CD14-positive monocyte (primary cell): ENCODE data around the gene FKBP2. TPM values are rescaled to one million over a fixed set of nuclear protein-coding genes. Genes with fewer than 3 reads are reported as not detected.

Experiments
- DNase-seq, 3 donors: peaks; one replicate each; pipeline ENCODE4 v3.0.0-alpha.2; 2011 to 2022
- H2AFZ ChIP-seq: 2 replicates; pipeline ENCODE4 v1.6.0; 2012; ENCODE audit warnings: mild to moderate bottlenecking, low read depth, low read length, inconsistent platforms; ENCODE audit not compliant: insufficient read depth, poor library complexity, severe bottlenecking
- H3K27ac ChIP-seq, 2 donors: 1 replicate in 1 of 2; 2 replicates in 1 of 2; pipeline ENCODE4 v1.5.1; 2012 to 2013; ENCODE audit warnings: low read length in 2 of 2, control low read depth in 1 of 2, inconsistent platforms in 1 of 2, low read depth in 1 of 2, mild to moderate bottlenecking in 1 of 2
- H3K27me3 ChIP-seq, 2 donors: one replicate each; pipeline versions ENCODE4 v1.6.0 to v1.6.1; 2011 to 2013; ENCODE audit warnings: low read length in 2 of 2; ENCODE audit not compliant: control insufficient read depth in 2 of 2, insufficient read depth in 2 of 2
- H3K36me3 ChIP-seq, 2 donors: replicated peaks in 1 of 2; 1 replicate in 1 of 2; 2 replicates in 1 of 2; pipeline versions ENCODE4 v1.5.1 to v1.6.1; 2012 to 2013; ENCODE audit warnings: low read length in 2 of 2, control low read depth in 1 of 2, inconsistent platforms in 1 of 2, mild to moderate bottlenecking in 1 of 2; ENCODE audit not compliant: insufficient read depth in 2 of 2, control insufficient read depth in 1 of 2
- H3K4me1 ChIP-seq, 2 donors: 1 replicate in 1 of 2; 2 replicates in 1 of 2; pipeline versions ENCODE4 v1.5.1 to v1.6.1; 2012 to 2013; ENCODE audit warnings: low read length in 2 of 2, control low read depth in 1 of 2, inconsistent platforms in 1 of 2, mild to moderate bottlenecking in 1 of 2, moderate library complexity in 1 of 2; ENCODE audit not compliant: insufficient read depth in 2 of 2, control insufficient read depth in 1 of 2
- H3K4me2 ChIP-seq: replicated peaks from 2 replicates; pipeline ENCODE3; 2012; ENCODE audit warnings: low read length, moderate library complexity, mild to moderate bottlenecking; ENCODE audit not compliant: poor library complexity, severe bottlenecking; ENCODE audit errors: extremely low read depth
- H3K4me3 ChIP-seq, 3 experiments: fragments of 200-600 bp in 1 of 3; sonication (generic) in 1 of 3; replicated peaks in 1 of 3; 1 replicate in 2 of 3; 2 replicates in 1 of 3; pipeline ENCODE4 v1.5.1; 2011 to 2013; ENCODE audit warnings: low read length in 3 of 3, mild to moderate bottlenecking in 3 of 3, control low read depth in 2 of 3, low read depth in 2 of 3, inconsistent platforms in 1 of 3, moderate library complexity in 1 of 3
- H3K79me2 ChIP-seq: 2 replicates; pipeline ENCODE4 v1.6.0; 2012; ENCODE audit warnings: mild to moderate bottlenecking, control low read depth, inconsistent platforms, low read length, moderate library complexity; ENCODE audit not compliant: insufficient read depth
- H3K9ac ChIP-seq: 2 replicates; pipeline ENCODE4 v1.6.0; 2017; ENCODE audit warnings: low read length, mild to moderate bottlenecking; ENCODE audit not compliant: insufficient read depth, poor library complexity, severe bottlenecking
- H3K9me3 ChIP-seq, 2 donors: replicated peaks in 1 of 2; 1 replicate in 1 of 2; 2 replicates in 1 of 2; pipeline versions ENCODE4 v1.5.1 to v1.6.1; 2012 to 2013; ENCODE audit warnings: low read length in 2 of 2, control low read depth in 1 of 2; ENCODE audit not compliant: control insufficient read depth in 1 of 2, insufficient read depth in 1 of 2
- H4K20me1 ChIP-seq: 2 replicates; pipeline ENCODE4 v1.6.0; 2012; ENCODE audit warnings: mild to moderate bottlenecking, low read length, control low read depth, moderate library complexity; ENCODE audit not compliant: insufficient read depth
- H3K27ac Mint-ChIP-seq, 7 donors: one replicate each; pipeline ENCODE4 v1.8.0; 2020; ENCODE audit warnings: mild to moderate bottlenecking in 7 of 7, mixed read lengths in 7 of 7, moderate library complexity in 6 of 7, inconsistent platforms in 2 of 7
- H3K27me3 Mint-ChIP-seq, 3 donors: one replicate each; pipeline ENCODE4 v1.8.0; 2021 to 2022; ENCODE audit warnings: low read depth in 3 of 3, mild to moderate bottlenecking in 3 of 3, mixed read lengths in 3 of 3, moderate library complexity in 3 of 3, inconsistent platforms in 1 of 3
- H3K36me3 Mint-ChIP-seq, 2 donors: one replicate each; pipeline ENCODE4 v1.8.0; 2020; ENCODE audit warnings: mixed read lengths in 2 of 2, inconsistent platforms in 1 of 2, mild to moderate bottlenecking in 1 of 2
- H3K4me1 Mint-ChIP-seq: one replicate; pipeline ENCODE4 v1.8.0; 2020; ENCODE audit warnings: mild to moderate bottlenecking, mixed read lengths
- H3K4me3 Mint-ChIP-seq, 2 donors: one replicate each; pipeline ENCODE4 v1.8.0; 2020; ENCODE audit warnings: mild to moderate bottlenecking in 2 of 2, mixed read lengths in 2 of 2, moderate library complexity in 1 of 2
- H3K9me3 Mint-ChIP-seq, 7 donors: one replicate each; pipeline ENCODE4 v1.8.0; 2020 to 2022; ENCODE audit warnings: mixed read lengths in 7 of 7, mild to moderate bottlenecking in 6 of 7, moderate library complexity in 6 of 7, inconsistent platforms in 2 of 7
- WGBS: methylation state at CpG from one replicate; pipeline ENCODE4 v1.1.5; 2013; ENCODE audit warnings: missing lambda C conversion rate; ENCODE audit not compliant: insufficient coverage; 5-methylcytosine and 5-hydroxymethylcytosine counted together
- intact Hi-C, 2 donors: fragments of 100-400 bp; cut with micrococcal nuclease; formaldehyde crosslinking; loops; one replicate each; pipeline versions ENCODE4 v1.15.0 to v1.15.1; 2023
- polyA plus RNA-seq, 3 donors: library from polyadenylated mRNA; depleted of rRNA in 1 of 3; unstranded in 2 of 3; stranded (reverse) in 1 of 3; fragments of 300-500 nt in 2 of 3; fragments of >200 nt in 1 of 3; fragmentation: Illumina TruSeq in 2 of 3; gene quantifications; 1 replicate in 2 of 3; 2 replicates in 1 of 3; pipeline ENCODE4 v1.2.3, GENCODE V29; 2012 to 2021
- TF ChIP-seq, protein P1 (sequence below): fragments of 200-600 bp; IDR thresholded peaks from one replicate; pipeline ENCODE4 v1.8.0; 2022; ENCODE audit warnings: antibody characterized with exemption, mild to moderate bottlenecking

The FKBP2 gene
- polyA plus RNA-seq, 3 donors: 38.9 to 80.7 (median 71.1) TPM

DNA sequence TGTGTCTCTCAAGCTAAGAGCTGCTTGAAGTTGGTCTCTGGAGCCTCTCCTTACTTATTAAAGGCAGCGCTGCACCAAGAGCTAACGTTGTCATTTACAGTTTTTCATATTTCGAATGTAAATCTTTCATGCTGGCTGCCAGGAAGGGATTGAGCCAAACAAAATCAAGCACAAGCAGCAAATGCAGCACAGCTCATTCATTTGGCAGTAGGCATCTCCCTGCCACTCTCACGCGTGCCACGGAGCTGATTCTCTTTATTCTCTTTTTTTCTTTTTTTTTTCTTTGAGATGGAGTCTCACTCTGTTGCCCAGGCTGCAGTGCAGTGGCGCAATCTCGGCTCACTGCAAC lies 8.0 kb upstream of the FKBP2 start:
- WGBS: 90% methylated on average over 5 of the region's 8 CpGs
- intact Hi-C loops: no loop called here
- no peak overlapping the region for H3K27ac ChIP-seq

DNA sequence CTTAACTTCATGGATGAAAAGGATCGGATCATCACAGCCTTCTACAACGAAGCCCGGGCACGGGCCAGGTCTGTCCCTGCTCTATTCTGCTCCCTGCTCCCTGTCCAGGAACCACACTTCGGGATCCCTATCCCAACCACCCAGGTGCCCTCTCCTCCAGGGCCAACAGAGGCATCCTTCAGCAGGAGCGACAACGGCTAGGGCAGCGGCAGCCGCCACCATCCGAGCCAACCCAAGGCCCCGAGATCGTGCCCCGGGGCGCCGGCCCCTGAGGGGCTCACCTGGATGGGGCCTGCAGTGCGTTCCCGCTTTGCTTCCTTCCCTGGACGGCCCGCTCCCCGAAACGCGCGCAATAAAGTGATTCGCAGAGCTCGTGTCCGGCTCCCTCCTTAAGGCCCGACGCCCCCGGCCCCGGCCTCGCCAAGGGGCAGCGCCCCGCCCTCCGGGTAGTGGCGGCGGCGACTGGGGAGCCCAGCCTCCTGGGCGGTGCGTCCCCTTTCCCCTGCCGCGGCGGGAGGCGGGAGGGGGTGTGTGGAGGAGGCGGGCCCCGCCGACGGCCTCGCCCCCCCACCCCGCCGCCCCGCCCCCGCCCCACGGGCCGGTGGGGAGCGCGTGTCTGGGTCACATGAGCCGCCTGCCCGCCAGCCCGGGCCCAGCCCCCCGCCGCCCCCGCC lies 6.8 kb upstream of the FKBP2 start, which contains the start of gene VEGFB:
Gene VEGFB, plus strand, starts transcription at position 672 of the 674 bp plus-strand sequence. CDS start 250 bp downstream, outside the sequence.
- H3K36me3 Mint-ChIP-seq: peaks cover 14 to 29% of the 10 kb centered on the region in 2 donors
- Histone ChIP-seq H4K20me1 (no peaks in the 10 kb centered on the region), H3K9me3 (no peaks in the 10 kb centered on the region), H3K4me3 (peak within 1 kb of the TSS in 2 of 3 experiments; percentile 20 to 75), H3K79me2 (peaks cover 5% of the 10 kb centered on the region), H3K27me3 (peaks cover 0 to 7% of the 10 kb centered on the region in 2 donors), H3K27ac (no peak within 1 kb of the TSS), H3K9ac (peak within 1 kb of the TSS; percentile 54), H2AFZ (peak within 1 kb of the TSS; percentile 61), H3K4me2 (peak within 1 kb of the TSS; percentile 84), H3K36me3 (no peaks in the 10 kb centered on the region), H3K4me1 (peaks cover 53 to 74% of the 10 kb centered on the region in 2 donors)
- peaks cover 11 to 21% (median 16%) of the 10 kb centered on the region in 3 donors for H3K27me3 Mint-ChIP-seq
- peaks cover 51% of the 10 kb centered on the region for H3K4me1 Mint-ChIP-seq
- peak; percentile 19 to 35 (median 29) for DNase-seq
- peak within 1 kb of the TSS; percentile 77 to 85 for H3K4me3 Mint-ChIP-seq
- H3K9me3 Mint-ChIP-seq: peaks cover 0 to 8% (median 2%) of the 10 kb centered on the region in 7 donors
- TF ChIP-seq, protein P1, sequence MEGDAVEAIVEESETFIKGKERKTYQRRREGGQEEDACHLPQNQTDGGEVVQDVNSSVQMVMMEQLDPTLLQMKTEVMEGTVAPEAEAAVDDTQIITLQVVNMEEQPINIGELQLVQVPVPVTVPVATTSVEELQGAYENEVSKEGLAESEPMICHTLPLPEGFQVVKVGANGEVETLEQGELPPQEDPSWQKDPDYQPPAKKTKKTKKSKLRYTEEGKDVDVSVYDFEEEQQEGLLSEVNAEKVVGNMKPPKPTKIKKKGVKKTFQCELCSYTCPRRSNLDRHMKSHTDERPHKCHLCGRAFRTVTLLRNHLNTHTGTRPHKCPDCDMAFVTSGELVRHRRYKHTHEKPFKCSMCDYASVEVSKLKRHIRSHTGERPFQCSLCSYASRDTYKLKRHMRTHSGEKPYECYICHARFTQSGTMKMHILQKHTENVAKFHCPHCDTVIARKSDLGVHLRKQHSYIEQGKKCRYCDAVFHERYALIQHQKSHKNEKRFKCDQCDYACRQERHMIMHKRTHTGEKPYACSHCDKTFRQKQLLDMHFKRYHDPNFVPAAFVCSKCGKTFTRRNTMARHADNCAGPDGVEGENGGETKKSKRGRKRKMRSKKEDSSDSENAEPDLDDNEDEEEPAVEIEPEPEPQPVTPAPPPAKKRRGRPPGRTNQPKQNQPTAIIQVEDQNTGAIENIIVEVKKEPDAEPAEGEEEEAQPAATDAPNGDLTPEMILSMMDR: no peak
- intact Hi-C loops: no loop called here
- 10% methylated on average over 41 of the region's 62 CpGs for WGBS
- peak within 1 kb of the TSS in 3 of 7 donors; percentile 25 to 45 (median 26) for H3K27ac Mint-ChIP-seq

More for the DNA sequence above, 8.0 kb upstream of the FKBP2 start:
- Histone ChIP-seq H3K27me3 (peaks cover 0 to 7% of the 10 kb centered on the region in 2 donors), H3K9ac (no peak overlapping the region), H3K4me2 (no peak overlapping the region), H3K9me3 (no peaks in the 10 kb centered on the region), H2AFZ (no peak overlapping the region), H4K20me1 (no peaks in the 10 kb centered on the region), H3K79me2 (peaks cover 13% of the 10 kb centered on the region), H3K4me1 (peaks cover 43 to 64% of the 10 kb centered on the region in 2 donors), H3K4me3 (no peak overlapping the region), H3K36me3 (no peaks in the 10 kb centered on the region)
- Mint-ChIP-seq H3K36me3 (peaks cover 14 to 32% of the 10 kb centered on the region in 2 donors), H3K4me1 (peaks cover 46% of the 10 kb centered on the region), H3K27ac (no peak overlapping the region), H3K9me3 (peaks cover 0 to 8% (median 2%) of the 10 kb centered on the region in 7 donors), H3K27me3 (peaks cover 11 to 21% (median 16%) of the 10 kb centered on the region in 3 donors), H3K4me3 (no peak overlapping the region)
- TF ChIP-seq, protein P1: no peak
- no peak for DNase-seq
